ENCODE measurements around the gene NXF1. TPM values are rescaled to one million over a fixed set of nuclear protein-coding genes. Genes with fewer than 3 reads are reported as not detected.
A peak's percentile ranks its signal among the peaks of the same experiment; 100 is the strongest.

The NXF1 gene
- total and polyA plus RNA-seq, 2 of the 13 experiments (the other 11 are each of a cell fraction or from before 2014, with no cell fraction given), result 30.4 to 30.9 TPM

DNA sequence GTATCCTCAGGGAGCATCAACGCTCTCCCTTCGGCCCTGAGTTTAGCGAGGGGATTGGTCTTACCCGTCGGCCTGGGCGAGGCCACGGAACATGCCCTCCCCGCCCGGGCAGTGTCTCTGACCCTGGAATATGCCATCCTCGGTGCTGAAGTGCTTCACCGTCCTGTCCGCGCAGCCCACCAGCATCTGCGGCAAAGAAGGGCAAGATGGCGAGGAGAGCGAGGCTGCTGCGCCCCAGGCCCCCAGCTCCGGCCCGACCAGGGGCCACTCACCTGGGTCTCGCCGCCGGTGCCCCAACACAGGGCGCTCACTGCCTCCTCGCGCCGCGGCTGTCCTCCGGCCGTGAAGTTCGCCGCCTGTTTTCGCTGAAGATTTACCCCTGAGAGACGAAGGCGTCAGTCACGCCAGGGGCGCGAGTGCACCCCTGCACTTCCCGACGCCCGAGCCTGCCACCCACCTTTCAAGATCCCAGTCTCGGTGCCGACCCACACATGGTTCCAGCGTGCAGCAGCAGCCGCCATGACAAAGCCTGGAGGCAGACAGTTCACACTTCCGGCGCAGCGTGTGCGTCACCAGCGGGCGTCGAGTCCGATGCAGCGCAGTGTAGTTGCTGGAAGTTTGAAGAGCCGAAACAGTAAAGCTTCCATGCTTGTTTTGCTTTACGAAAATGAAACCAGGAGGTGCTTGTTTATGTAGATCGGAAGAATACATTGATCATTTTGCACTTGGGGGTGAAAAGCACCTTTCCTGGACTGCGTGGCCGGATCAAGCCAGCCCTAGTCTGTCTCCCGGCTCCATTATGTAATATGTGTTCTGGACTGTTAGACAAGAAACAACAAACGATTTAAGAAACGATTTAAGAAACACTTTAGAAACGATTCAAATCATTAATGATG, 34.1 kb upstream of the NXF1 start, which contains the start of gene WDR74 (continued):
- TF ChIP-seq, protein P1, sequence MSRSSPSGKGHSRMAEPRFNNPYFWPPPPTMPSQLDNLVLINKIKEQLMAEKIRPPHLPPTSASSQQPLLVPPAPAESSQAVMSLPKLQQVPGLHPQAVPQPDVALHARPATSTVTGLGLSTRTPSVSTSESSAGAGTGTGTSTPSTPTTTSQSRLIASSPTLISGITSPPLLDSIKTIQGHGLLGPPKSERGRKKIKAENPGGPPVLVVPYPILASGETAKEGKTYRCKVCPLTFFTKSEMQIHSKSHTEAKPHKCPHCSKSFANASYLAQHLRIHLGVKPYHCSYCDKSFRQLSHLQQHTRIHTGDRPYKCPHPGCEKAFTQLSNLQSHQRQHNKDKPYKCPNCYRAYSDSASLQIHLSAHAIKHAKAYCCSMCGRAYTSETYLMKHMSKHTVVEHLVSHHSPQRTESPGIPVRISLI (CRISPR knock-in tag; IDR thresholded peaks at IDR 0.05; ENCODE audit: borderline replicate concordance), result peak; percentile 54
- TF ChIP-seq ZNF33A (CRISPR knock-in tag; IDR thresholded peaks at IDR 0.05; ENCODE audit: borderline replicate concordance), result no peak
- TF ChIP-seq FLYWCH1 (CRISPR knock-in tag; IDR thresholded peaks at IDR 0.05), result no peak
- TF ChIP-seq EZH2 (conservative IDR thresholded peaks at IDR 0.05; ENCODE audit: low read depth, low read length), result no peak
- TF ChIP-seq ZBTB20 (CRISPR knock-in tag; IDR thresholded peaks at IDR 0.05; ENCODE audit: borderline replicate concordance, low read depth), result peak; percentile 75; the same call in 1 of the 2 replicates
- peak; percentile 89; the same call in 1 of the 2 replicates for TF ChIP-seq RFXAP (CRISPR knock-in tag; IDR thresholded peaks at IDR 0.05; ENCODE audit: borderline replicate concordance)
- peak; percentile 76 for TF ChIP-seq ZNF768 (CRISPR knock-in tag; IDR thresholded peaks at IDR 0.05)
- TF ChIP-seq ZSCAN31 (CRISPR knock-in tag; IDR thresholded peaks at IDR 0.05; ENCODE audit: low read depth), result peak; percentile 35; the same call in 1 of the 2 replicates
- peak; percentile 79 for TF ChIP-seq ATF7-NPFF (CRISPR knock-in tag; IDR thresholded peaks at IDR 0.05; ENCODE audit: low read depth)
- no peak for TF ChIP-seq ZNF878 (CRISPR knock-in tag; IDR thresholded peaks at IDR 0.05)
- peak; percentile 87; the same call in 1 of the 2 replicates for TF ChIP-seq PAX8 (CRISPR knock-in tag; IDR thresholded peaks at IDR 0.05; ENCODE audit: borderline replicate concordance)
- TF ChIP-seq ZNF44 (CRISPR knock-in tag; IDR thresholded peaks at IDR 0.05), result no peak
- no peak for TF ChIP-seq DR1 (CRISPR knock-in tag; IDR thresholded peaks at IDR 0.05)
- TF ChIP-seq SP4 (CRISPR knock-in tag; IDR thresholded peaks at IDR 0.05), result peak; percentile 79
- TF ChIP-seq, protein P2, sequence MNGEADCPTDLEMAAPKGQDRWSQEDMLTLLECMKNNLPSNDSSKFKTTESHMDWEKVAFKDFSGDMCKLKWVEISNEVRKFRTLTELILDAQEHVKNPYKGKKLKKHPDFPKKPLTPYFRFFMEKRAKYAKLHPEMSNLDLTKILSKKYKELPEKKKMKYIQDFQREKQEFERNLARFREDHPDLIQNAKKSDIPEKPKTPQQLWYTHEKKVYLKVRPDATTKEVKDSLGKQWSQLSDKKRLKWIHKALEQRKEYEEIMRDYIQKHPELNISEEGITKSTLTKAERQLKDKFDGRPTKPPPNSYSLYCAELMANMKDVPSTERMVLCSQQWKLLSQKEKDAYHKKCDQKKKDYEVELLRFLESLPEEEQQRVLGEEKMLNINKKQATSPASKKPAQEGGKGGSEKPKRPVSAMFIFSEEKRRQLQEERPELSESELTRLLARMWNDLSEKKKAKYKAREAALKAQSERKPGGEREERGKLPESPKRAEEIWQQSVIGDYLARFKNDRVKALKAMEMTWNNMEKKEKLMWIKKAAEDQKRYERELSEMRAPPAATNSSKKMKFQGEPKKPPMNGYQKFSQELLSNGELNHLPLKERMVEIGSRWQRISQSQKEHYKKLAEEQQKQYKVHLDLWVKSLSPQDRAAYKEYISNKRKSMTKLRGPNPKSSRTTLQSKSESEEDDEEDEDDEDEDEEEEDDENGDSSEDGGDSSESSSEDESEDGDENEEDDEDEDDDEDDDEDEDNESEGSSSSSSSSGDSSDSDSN (CRISPR knock-in tag; IDR thresholded peaks at IDR 0.05), result peak; percentile 84
- TF ChIP-seq SAP130 (CRISPR knock-in tag; IDR thresholded peaks at IDR 0.05; ENCODE audit: low read depth), result peak; percentile 100
- TF ChIP-seq EEA1 (CRISPR knock-in tag; IDR thresholded peaks at IDR 0.05; ENCODE audit: borderline replicate concordance), result peak; percentile 79; the same call in 1 of the 2 replicates
- no peak; the same call in 1 of the 2 replicates for TF ChIP-seq ZNF629 (CRISPR knock-in tag; conservative IDR thresholded peaks at IDR 0.05)
- TF ChIP-seq ZNF331 (CRISPR knock-in tag; IDR thresholded peaks at IDR 0.05), result peak; percentile 85
- TF ChIP-seq, protein P3, sequence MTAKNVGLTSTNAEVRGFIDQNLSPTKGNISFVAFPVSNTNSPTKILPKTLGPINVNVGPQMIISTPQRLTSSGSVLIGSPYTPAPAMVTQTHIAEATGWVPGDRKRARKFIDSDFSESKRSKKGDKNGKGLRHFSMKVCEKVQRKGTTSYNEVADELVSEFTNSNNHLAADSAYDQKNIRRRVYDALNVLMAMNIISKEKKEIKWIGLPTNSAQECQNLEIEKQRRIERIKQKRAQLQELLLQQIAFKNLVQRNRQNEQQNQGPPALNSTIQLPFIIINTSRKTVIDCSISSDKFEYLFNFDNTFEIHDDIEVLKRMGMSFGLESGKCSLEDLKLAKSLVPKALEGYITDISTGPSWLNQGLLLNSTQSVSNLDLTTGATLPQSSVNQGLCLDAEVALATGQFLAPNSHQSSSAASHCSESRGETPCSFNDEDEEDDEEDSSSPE (CRISPR knock-in tag; IDR thresholded peaks at IDR 0.05), result peak; percentile 61; the same call in 1 of the 2 replicates
- TF ChIP-seq TEAD3 (CRISPR knock-in tag; optimal IDR thresholded peaks at IDR 0.05; ENCODE audit: borderline replicate concordance), result peak; percentile 81
